22Rv1 (cell line): Measurements from ENCODE around the gene OLIG3.

Experiments used
- H3K27ac ChIP-seq: fragments of 450-650 bp; 2 replicates; pipeline ENCODE4 v1.5.1; 2017
- ZFX ChIP-seq: fragments of 450-650 bp; IDR thresholded peaks from 2 replicates; pipeline ENCODE4 v1.6.1; 2017; ENCODE audit warnings: antibody characterized with exemption, borderline replicate concordance
- TF ChIP-seq, protein P1 (sequence below): fragments of 450-650 bp; IDR thresholded peaks from 2 replicates; pipeline ENCODE4 v1.5.1; 2017; ENCODE audit warnings: mild to moderate bottlenecking

The OLIG3 gene

DNA sequence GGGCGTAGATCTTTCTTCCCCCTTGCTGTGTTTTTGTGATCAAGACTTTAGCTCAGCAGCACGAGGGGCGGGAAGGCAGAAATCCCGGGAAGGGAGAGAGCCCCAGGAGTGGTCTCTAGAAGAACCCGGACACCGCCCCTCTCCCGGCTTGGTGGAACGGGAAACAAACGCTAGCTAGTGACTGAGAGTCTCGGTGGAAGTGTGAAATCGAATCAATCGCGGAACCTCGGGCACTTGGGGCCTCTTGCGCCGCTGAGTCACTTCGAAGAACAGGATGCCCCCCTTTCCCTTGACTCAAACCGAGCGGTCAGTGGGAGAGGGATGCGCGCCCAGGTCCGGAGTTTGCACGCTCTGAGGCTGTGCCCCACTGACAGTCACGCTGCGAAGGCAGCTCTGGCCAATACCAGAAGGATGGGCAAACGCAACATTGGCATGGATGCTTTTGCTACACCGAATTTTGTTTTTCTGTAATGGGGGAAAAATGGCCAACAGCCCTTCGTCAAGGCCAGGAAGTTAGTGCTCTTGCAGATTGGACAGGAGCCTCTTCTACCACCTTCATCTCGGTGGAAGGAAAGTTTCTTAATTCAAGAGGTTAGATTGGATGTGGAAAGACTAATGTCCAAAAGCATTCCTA, 1.6 kb upstream of the OLIG3 start:
- no peak overlapping the region for H3K27ac ChIP-seq
- no peak for TF ChIP-seq ZFX
- TF ChIP-seq, protein P1, sequence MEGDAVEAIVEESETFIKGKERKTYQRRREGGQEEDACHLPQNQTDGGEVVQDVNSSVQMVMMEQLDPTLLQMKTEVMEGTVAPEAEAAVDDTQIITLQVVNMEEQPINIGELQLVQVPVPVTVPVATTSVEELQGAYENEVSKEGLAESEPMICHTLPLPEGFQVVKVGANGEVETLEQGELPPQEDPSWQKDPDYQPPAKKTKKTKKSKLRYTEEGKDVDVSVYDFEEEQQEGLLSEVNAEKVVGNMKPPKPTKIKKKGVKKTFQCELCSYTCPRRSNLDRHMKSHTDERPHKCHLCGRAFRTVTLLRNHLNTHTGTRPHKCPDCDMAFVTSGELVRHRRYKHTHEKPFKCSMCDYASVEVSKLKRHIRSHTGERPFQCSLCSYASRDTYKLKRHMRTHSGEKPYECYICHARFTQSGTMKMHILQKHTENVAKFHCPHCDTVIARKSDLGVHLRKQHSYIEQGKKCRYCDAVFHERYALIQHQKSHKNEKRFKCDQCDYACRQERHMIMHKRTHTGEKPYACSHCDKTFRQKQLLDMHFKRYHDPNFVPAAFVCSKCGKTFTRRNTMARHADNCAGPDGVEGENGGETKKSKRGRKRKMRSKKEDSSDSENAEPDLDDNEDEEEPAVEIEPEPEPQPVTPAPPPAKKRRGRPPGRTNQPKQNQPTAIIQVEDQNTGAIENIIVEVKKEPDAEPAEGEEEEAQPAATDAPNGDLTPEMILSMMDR: no peak

DNA sequence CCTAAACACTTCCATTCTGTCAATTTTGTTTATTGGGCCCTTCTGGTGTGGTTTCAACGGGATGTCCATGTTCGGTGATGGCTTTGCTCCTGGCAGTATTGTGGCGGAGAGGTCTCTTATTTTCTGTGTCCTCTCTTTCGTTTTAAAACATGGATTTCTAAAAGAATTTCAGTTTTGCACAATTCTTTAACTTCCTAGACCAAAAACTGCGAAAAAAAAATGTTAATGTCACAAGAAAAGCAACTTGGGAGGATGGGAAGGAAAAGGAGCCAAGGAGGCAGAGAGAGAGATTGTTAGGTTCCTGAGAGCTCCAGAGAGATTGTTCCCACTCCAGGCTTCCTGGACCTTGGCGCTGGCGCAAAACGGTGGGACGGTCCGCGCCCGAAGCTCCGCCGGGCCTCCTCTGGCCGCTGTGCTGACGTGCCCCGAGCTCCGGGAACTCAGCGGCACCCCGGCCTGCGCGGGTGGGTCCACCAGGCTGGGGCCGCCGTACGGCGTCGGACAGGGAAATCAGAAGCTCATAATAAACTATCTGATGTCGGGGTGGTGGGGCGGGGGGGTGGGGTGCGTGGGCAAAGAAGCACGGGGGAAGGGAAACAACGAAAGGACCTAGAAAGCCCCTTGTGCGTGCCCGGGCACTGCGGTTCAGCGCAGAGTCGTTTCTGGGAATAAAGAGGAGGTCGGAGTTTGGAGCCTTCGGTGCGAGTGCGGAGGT, 951 bp upstream of the OLIG3 start:
- TF ChIP-seq, protein P1: no peak
- no peak for TF ChIP-seq ZFX
- H3K27ac ChIP-seq: no peak overlapping the region

GRCh38 chr6:137493218-137494038, 766 bp downstream of the OLIG3 start:
- H3K27ac ChIP-seq: no peak overlapping the region
- TF ChIP-seq ZFX: no peak
- TF ChIP-seq, protein P1: no peak

DNA sequence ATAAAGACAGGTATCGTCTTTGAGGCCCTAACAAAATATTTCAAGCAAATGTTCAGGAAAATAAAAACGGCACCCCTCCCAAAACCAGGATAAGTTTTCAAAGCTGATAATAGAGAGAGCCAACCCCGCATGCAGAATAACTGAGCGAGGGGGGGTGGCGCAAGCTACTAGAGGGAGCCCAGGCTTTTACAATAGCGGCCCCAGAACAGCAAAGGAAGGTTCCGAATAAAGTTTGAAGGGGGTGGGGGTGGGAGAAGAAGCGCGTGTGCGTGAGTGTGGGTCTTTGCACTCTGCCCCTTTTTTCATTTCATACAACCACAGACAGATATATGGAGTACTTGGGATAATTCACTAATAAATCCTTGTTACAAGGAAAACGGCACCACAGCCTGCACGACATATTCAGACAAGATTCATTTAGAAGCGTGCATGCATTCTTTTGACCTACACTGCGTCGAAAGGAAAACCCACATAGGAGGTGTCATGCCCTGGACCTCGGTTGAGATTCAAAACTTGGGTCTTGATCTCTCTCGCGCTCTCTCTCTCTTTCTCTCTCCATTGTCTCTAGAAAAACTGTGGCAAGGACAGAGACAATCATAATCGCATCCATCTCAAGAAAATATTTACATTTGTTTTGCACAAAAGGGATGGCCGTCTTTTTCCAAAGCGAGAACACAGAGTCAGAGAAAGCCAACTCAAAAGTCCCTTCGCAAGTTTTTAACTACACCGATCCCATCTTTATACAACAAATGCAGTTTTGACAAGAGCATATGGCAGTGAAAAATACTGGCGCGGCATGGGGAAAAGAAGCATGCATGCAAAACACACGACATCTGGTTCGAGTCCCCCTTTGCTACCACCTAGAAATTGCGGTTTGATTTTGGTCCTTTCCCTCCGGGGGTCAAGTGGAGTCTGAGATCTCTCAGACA, 1.6 kb downstream of the OLIG3 start:
- TF ChIP-seq, protein P1: no peak
- TF ChIP-seq ZFX: no peak

DNA sequence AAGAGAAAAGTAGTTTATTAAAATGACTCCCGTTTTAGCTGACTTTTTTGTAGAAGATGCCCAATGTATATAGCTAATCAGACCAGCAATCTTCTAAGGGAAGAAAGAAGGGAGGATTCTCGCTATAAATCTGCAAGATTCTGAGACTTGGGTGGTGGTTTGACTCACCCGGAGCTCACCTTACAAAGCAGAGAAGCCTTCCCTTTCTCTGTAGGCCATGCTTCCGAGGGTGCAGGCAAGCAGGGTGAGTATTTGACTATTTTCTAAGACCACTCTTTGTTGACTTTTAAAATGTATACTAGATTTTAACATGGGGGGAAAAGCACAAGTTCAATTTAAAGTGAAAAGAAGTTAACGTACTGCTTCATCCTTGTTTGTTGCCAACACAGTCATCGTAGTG, 2.7 kb downstream of the OLIG3 start:
- H3K27ac ChIP-seq: no peak overlapping the region
- TF ChIP-seq, protein P1: no peak
- TF ChIP-seq ZFX: no peak

More for the DNA sequence above, 1.6 kb downstream of the OLIG3 start:
- H3K27ac ChIP-seq: no peak overlapping the region

- H3K27ac ChIP-seq: no peak overlapping the region
- TF ChIP-seq ZFX: no peak
- TF ChIP-seq, protein P1: no peak
Measured at GRCh38 chr6:137490961-137491360, 3.2 kb downstream of the OLIG3 start.
